OCI-LY1 (cell line): ENCODE measurements around the gene SLC38A4.

ENCODE experiments used
- H2AFZ ChIP-seq: fragments of 200-600 bp; sonication (generic), shearing (Covaris generic); 2 replicates; pipeline ENCODE4 v1.6.0; 2014; ENCODE audit warnings: antibody characterized with exemption, mild to moderate bottlenecking, low read length
- H3F3A ChIP-seq: fragments of 200-600 bp; sonication (generic), shearing (Covaris generic); 2 replicates; pipeline ENCODE4 v1.6.0; 2014; ENCODE audit warnings: mild to moderate bottlenecking, antibody characterized with exemption, low read length, moderate library complexity; ENCODE audit not compliant: insufficient read depth
- H3K27ac ChIP-seq: fragments of 200-600 bp; sonication (generic); 2 replicates; pipeline ENCODE4 v1.5.1; 2014; ENCODE audit warnings: low read length, mixed run types, mild to moderate bottlenecking, low read depth; ENCODE audit not compliant: poor library complexity, severe bottlenecking
- H3K27me3 ChIP-seq: fragments of 200-600 bp; sonication (generic); 2 replicates; pipeline ENCODE4 v1.6.0; 2014; ENCODE audit warnings: antibody characterized with exemption, mild to moderate bottlenecking, low read length, moderate library complexity; ENCODE audit not compliant: insufficient read depth
- H3K36me3 ChIP-seq: fragments of 200-600 bp; sonication (generic); 2 replicates; pipeline ENCODE4 v1.6.1; 2014; ENCODE audit warnings: mild to moderate bottlenecking, antibody characterized with exemption, low read length, moderate library complexity, mixed read lengths; ENCODE audit not compliant: insufficient read depth
- H3K4me1 ChIP-seq: fragments of 200-600 bp; sonication (generic); 2 replicates; pipeline ENCODE4 v1.5.1; 2014; ENCODE audit warnings: mild to moderate bottlenecking, low read length, moderate library complexity; ENCODE audit not compliant: insufficient read depth, severe bottlenecking
- H3K4me2 ChIP-seq: fragments of 200-600 bp; sonication (generic), shearing (Covaris generic); 2 replicates; pipeline ENCODE4 v1.6.1; 2014; ENCODE audit warnings: low read length
- H3K4me3 ChIP-seq: fragments of 200-600 bp; sonication (generic); 2 replicates; pipeline ENCODE4 v1.5.1; 2014; ENCODE audit warnings: low read length, low read depth, mild to moderate bottlenecking, mixed read lengths; ENCODE audit not compliant: poor library complexity, severe bottlenecking
- H3K79me2 ChIP-seq: fragments of 200-600 bp; shearing (Covaris generic); 2 replicates; pipeline ENCODE4 v1.6.1; 2016; ENCODE audit warnings: mixed run types, low read length, mixed read lengths; ENCODE audit not compliant: insufficient read depth
- H3K9ac ChIP-seq: fragments of 200-600 bp; sonication (generic), shearing (Covaris generic); 2 replicates; pipeline ENCODE4 v1.6.1; 2014; ENCODE audit warnings: mild to moderate bottlenecking, low read length, mixed read lengths
- H3K9me2 ChIP-seq: fragments of 200-600 bp; sonication (generic), shearing (Covaris generic); 2 replicates; pipeline ENCODE4 v1.6.1; 2014; ENCODE audit warnings: low read depth, mild to moderate bottlenecking, low read length, mixed read lengths
- H3K9me3 ChIP-seq: fragments of 200-600 bp; shearing (Covaris generic); 2 replicates; pipeline ENCODE4 v1.6.1; 2014; ENCODE audit warnings: low read length, mixed read lengths
- H4K20me1 ChIP-seq: fragments of 200-600 bp; sonication (generic), shearing (Covaris generic); 2 replicates; pipeline ENCODE4 v1.6.0; 2016; ENCODE audit warnings: mild to moderate bottlenecking, low read length; ENCODE audit not compliant: insufficient read depth
- CTCF ChIP-seq: fragments of 200-600 bp; sonication (generic), shearing (Covaris generic); IDR thresholded peaks from 2 replicates; pipeline ENCODE4 v1.5.1; 2017; ENCODE audit warnings: mild to moderate bottlenecking, antibody characterized with exemption, low read length, moderate library complexity, mixed read lengths
- EZH2 ChIP-seq: fragments of 200-600 bp; sonication (generic), shearing (Covaris generic); IDR thresholded peaks from 2 replicates; pipeline ENCODE4 v1.8.0; 2017; ENCODE audit warnings: borderline replicate concordance, mixed run types, mild to moderate bottlenecking, antibody characterized with exemption, low read length, moderate library complexity, mixed read lengths

Gene SLC38A4

GRCh38 chr12:46798056-46798455 is 27.7 kb downstream of the SLC38A4 start:
- H3K9me3 ChIP-seq = no peaks in the 10 kb centered on the region
- no peaks in the 10 kb centered on the region for H3K4me1 ChIP-seq
- H3K9ac ChIP-seq = no peak overlapping the region
- H3K4me3 ChIP-seq = no peak overlapping the region
- H3F3A ChIP-seq = no peaks in the 10 kb centered on the region
- H3K27ac ChIP-seq = no peak overlapping the region
- H2AFZ ChIP-seq = no peak overlapping the region
- H3K4me2 ChIP-seq = no peak overlapping the region
- H3K27me3 ChIP-seq = no peaks in the 10 kb centered on the region
- H3K79me2 ChIP-seq = no peaks in the 10 kb centered on the region
- H3K9me2 ChIP-seq = no peaks in the 10 kb centered on the region
- H3K36me3 ChIP-seq = no peaks in the 10 kb centered on the region
- TF ChIP-seq CTCF = no peak
- no peak for TF ChIP-seq EZH2
- no peaks in the 10 kb centered on the region for H4K20me1 ChIP-seq

- Histone ChIP-seq H4K20me1 (no peaks in the 10 kb centered on the region), H3K9me2 (no peaks in the 10 kb centered on the region), H3F3A (no peaks in the 10 kb centered on the region), H3K36me3 (no peaks in the 10 kb centered on the region), H2AFZ (no peak overlapping the region), H3K9me3 (no peaks in the 10 kb centered on the region), H3K27me3 (no peaks in the 10 kb centered on the region), H3K4me2 (no peak overlapping the region), H3K4me1 (no peaks in the 10 kb centered on the region), H3K79me2 (no peaks in the 10 kb centered on the region), H3K4me3 (no peak overlapping the region), H3K9ac (no peak overlapping the region), H3K27ac (no peak overlapping the region)
- no peak for TF ChIP-seq CTCF
- TF ChIP-seq EZH2 = no peak
These were observed 29.8 kb downstream of the SLC38A4 start for GRCh38 chr12:46795988-46796387.

GRCh38 chr12:46794593-46795190 is 31.1 kb downstream of the SLC38A4 start:
- Histone ChIP-seq H3K27ac (no peak overlapping the region), H3K36me3 (no peaks in the 10 kb centered on the region), H3F3A (no peaks in the 10 kb centered on the region), H3K4me3 (no peak overlapping the region), H3K4me2 (no peak overlapping the region), H3K9me3 (no peaks in the 10 kb centered on the region), H2AFZ (no peak overlapping the region), H3K79me2 (no peaks in the 10 kb centered on the region), H4K20me1 (no peaks in the 10 kb centered on the region), H3K27me3 (no peaks in the 10 kb centered on the region), H3K9ac (no peak overlapping the region), H3K4me1 (no peaks in the 10 kb centered on the region), H3K9me2 (no peaks in the 10 kb centered on the region)
- no peak for TF ChIP-seq EZH2
- TF ChIP-seq CTCF = no peak
